Adrenal gland (tissue), 5 donors: ENCODE measurements around the gene SWT1.

Experiments
- CTCF ChIP-seq, 6 experiments: fragments of 450-650 bp in 4 of 6; fragments of 200-600 bp in 2 of 6; sonication (generic) in 1 of 6; IDR thresholded peaks; 1 replicate in 5 of 6; 2 replicates in 1 of 6; pipeline versions ENCODE4 v1.5.1 to v1.8.0; 2016 to 2021; ENCODE audit warnings: antibody characterized with exemption in 6 of 6, mild to moderate bottlenecking in 2 of 6, moderate library complexity in 1 of 6
- POLR2A ChIP-seq, 2 donors: fragments of 450-650 bp; IDR thresholded peaks; one replicate each; pipeline ENCODE4 v1.6.1; 2017; ENCODE audit warnings: antibody characterized with exemption in 2 of 2, mild to moderate bottlenecking in 2 of 2, moderate library complexity in 1 of 2
- donor health status: DM: no; HTN: no; CAD: no.

GRCh38 chr1:185152187-185152767 is 4.7 kb upstream of the SWT1 start:
- TF ChIP-seq CTCF (IDR thresholded peaks at IDR 0.05) (no peak), POLR2A (IDR thresholded peaks at IDR 0.05) (no peak)
